GM18951 (cell line): ENCODE data around the gene PSMG4.

Source experiments
- POLR2A ChIP-seq: IDR thresholded peaks from 4 replicates; pipeline ENCODE4 v1.6.1; 2011; ENCODE audit warnings: mild to moderate bottlenecking; ENCODE audit not compliant: insufficient read length, insufficient read depth; ENCODE audit errors: extremely low read depth
- in situ Hi-C: fragments of 300-500 bp; cut with MboI; formaldehyde crosslinking; loops from one replicate; pipeline ENCODE4 v1.12.0; 2022; ENCODE audit warnings: low sequenced_read_pairs, mixed read lengths, inconsistent platforms; ENCODE audit not compliant: unreplicated experiment

PSMG4 gene

DNA sequence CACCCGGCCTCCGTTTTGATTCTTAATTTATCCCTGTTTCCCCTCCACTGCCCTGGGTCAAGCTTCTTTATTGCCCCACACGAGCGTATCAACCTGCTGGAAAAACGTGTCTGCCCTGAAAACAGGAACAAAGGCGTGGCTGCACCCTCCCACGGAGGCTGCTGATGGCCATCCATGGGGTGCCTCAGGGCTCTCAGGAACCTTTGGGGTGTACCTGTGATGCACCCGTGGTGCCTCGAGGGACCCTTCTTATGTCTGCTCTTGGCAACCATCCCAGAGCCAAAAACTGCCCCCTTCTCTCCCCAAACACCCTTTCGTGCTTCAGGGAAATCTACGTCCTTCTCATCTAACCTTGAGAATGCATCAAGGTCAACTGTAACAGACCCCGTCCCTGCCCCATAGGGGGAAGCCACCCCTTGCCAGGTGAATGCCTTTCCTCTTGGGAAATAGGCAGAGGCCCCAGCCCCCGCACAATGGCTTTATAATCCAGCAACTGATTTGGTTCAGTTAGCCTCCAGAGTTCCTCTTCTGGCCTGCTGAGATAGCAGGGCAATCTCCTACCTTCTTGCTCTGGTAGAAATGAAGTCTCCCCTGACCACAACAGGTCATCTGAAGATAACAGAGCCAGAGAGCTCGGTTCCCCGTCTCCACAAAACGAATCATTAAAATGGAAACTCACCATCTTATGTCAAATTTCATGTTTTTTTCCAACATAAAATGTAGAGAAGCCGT, 29.4 kb downstream of the PSMG4 start:
- TF ChIP-seq POLR2A, result no peak
- in situ Hi-C loops, result no loop called here

DNA sequence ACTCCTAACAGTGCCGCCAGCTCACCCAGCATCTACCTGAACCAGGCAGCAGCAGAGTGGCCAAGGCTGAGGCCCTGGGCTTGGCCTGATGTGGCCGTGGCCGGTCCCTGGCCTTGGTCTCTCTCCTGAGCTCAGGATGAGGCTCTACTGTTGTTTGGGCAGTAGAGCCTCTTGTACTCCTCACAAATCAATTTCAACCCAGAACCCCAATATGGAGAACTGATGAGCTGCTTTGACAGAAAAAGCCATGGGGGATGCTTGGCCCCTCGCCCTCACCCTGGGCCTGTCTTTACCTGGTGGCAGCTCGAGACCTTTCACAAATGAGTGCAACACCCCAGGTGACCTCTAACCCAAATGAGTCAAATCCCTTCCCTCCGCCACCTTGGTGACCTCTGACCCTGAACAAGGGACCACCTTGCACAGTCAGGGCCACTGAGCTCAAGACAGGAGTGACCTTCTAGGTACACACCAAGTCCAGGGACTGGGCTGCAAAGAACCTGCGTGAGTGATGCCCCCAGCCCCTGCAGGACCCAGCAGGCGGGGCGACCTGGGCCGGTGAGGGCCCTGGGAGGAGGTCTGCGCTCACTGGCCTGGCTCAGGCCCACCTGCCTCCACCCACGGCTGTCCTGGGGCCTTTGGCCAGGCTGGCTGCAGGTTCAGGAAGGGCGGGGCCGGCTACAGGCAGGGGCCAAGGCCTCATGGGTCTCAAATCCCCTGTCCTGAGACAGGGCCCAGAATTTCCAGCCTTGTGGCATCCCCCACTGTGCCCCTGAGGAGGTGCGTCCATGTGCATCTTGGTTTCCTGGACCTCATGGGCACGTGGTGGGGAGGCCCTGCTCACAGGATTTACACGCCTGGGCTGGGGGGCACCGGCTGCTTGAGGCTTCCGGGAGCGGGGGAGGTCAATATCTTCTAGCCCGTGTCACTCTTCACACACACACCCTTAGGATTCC, 30.2 kb downstream of the PSMG4 start:
- in situ Hi-C loops, result no loop called here
- no peak for TF ChIP-seq POLR2A

DNA sequence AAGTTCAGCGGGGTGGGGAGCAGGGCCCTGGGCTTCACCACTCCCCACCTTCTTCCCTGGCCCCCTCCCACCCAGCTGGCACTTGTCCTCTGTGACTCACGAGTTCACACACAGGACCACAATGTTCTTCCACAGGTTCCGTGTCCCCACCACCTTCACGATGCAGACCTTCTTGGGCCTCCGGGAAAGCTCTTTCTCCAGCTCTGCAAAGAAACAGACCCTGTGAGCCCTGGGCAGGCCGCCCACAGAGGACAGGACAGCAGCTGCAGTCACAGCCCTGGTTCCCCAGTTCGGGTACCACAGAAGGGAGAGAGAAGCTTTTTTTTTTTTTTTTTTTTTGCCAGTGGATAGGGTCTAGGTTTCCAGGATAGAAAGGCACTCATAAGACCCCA, 30.9 kb downstream of the PSMG4 start:
- no peak for TF ChIP-seq POLR2A
- in situ Hi-C loops, result no loop called here

DNA sequence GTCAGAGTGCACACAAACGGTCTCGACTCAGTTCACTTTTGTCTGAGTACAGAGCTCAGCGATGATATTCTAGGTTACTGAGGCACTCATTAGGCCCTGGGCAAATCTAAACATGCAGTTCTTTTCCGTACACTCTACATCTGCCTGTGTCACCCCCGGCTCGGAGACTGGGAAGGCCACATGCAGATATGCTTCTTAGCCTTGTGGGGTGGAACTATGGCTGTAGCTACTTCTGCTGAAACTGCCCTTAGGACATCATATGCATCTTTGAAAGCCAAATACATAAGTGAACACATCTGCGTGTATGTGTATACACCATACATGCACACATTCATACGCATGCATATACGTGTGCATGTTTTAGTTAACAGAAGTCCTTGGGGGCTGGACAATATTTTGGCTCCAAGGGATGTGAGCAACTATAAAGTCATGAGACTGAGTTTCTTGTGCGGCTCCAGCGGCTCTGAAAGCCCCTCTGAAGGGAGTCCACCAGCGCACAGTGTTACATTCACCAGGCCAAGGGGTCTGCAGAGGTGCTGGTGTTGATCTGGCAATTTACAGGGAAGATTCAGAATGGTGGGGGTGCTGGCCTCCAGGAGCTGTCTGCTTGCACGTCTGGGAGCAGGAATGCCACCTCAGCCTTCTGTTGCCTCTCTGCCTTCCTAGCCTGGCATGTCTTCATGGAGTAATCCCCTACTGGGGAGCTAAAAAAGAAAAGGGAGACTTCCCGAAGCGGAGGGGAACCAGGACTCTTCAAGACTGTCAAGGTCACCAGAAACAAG, 31.6 kb downstream of the PSMG4 start:
- in situ Hi-C loops, result no loop called here
- no peak for TF ChIP-seq POLR2A

DNA sequence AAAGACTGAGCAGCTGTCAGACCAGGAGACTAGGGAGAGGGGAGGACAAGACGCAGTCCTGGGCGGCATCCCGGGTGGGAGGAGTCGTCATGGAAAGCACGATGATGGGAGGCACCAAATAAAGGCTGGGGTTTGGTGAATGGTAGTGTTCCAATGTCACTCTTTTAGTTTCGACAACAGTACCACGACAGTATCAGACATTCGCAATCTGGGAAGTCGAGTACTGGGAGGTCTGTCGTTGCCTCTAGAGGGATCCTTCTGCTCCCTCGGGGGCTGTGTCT, 32.1 kb downstream of the PSMG4 start:
- in situ Hi-C loops, result no loop called here
- TF ChIP-seq POLR2A, result no peak

DNA sequence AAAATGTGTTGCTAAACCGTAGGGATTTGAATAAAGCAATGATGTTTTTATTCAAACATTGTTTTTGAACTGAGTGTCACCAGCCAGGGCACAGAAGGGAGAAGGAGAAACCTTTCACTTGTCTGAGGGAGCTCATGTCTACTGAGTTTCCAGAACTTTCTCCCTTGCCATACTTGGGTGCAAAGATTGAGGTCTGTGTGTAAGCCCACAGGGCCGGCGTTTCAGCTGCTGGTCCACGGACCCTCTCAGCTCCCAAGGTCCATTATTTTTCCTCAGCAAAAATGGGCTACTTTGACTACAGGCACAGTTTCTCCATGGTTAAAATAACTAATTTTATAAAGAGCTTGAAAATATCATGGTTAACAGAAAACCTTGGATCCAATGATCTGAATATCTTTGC, 32.6 kb downstream of the PSMG4 start:
- TF ChIP-seq POLR2A, result no peak
- in situ Hi-C loops, result no loop called here

DNA sequence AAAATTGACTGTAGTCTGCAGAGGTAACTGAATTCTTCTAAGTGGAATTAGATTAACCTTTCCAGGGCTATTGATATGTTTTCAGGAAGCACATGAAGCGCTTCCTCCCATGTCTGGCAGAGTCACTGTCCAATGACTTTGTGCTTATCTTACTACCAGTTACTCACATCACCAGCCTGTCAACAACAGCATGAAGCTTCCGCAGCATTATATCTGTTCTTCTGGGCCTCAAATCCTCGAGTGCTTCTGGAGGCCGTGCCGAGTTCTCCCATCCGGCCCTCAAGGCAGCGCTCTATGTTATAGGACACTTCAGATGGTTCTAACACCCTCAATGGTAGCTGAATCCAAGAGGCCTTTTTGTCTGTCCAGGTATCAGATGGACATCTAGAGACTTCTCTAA, 33.2 kb downstream of the PSMG4 start:
- TF ChIP-seq POLR2A, result no peak

DNA sequence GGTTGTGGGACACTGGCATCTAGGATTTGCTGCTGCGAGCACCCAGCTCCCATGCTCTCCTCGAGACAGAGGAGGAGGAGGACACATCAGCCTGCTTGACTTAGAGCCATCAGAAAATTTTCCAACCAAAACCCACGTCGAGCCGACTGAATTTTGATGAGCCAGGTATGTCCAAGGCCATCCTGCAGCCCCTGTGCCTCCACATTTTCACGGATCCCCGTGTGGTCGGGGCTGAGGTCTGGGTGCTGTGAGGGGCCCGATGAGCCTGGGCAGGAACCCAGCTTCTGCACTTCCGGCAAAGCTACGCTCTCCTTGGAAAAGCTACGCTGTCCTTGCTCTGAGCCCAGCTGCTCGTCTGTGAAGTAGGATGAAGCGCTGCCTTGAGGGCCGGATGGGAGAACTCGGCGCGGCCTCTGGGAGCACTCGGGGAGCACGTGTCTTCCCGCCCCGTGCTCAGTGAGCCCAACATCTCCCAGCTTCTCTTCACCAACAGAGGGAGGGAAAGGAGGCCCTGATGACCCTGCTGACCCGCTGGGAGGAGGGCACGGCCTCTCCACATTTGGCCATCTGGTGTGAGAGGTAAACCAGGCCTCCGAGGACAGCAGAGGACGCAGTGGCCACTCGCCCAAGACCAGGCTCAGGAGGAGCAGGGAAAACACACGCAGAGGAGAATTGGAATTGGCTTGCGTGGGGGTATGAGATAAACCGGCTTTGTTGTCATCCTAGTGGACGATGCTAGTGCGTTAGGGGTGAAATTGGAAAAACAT, 33.9 kb downstream of the PSMG4 start:
- no peak for TF ChIP-seq POLR2A
- in situ Hi-C loops, result no loop called here

More for the DNA sequence above, 33.2 kb downstream of the PSMG4 start:
- in situ Hi-C loops, result no loop called here

DNA sequence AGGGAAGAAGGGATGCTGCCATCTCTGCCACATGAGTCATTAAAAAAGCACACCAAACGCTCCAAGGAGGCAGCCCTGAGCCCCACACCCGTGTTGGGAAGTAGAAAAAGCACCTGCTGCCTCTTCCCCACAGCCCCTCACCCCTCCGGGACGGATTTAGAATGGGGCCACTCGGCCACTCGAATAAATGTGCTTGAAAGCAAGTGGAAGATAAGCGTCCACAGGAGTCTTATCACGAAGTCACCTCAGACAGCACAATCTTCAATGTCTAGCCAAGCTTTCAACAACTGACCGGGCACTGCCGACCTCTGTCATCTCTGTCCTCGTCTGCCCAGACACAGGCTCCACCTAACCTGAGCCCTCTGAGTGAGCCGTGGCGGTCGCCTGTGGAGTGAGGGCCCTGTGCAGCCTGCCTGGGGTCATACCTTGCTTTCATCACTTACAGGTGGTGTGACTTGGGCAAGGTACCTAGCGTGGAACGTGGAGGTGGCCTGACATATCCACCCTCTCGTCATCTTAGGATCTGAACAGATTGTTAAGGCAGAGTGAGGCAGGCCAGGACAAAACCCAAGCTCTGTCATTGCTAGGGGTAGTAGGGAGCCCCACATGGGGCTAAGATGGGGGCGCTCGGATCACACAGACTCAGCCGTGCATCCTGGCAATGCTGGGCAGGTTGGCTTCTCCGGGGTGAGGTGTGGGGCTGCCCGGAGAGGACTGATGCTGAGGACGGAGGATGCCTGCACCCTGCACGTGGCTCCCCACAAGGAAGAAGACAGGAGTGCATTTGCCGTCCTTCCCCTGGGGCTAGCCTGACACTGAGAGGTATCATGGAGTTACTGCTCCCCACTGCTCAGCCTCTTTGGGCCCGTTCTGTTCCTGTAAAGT, 34.8 kb downstream of the PSMG4 start:
- in situ Hi-C loops, result no loop called here
- TF ChIP-seq POLR2A, result no peak

DNA sequence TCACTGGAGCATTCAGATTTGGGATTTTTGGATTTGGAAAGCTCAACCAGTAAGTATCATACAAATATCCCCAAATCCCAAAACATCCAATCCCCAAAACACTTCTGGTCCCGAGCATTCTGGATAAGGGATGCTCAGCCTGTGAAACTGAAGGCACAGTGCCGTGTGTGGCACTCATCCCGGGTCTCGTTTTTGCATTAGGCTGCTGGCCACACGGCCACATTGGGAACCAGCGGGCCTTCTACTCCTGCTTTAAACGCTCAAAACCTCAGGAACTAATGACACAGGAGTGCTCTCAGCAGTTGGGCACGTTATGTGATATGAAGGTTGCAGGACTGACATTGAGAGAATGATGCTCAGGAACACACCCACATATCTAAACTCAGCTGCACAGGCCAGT, 35.6 kb downstream of the PSMG4 start:
- in situ Hi-C loops, result no loop called here
- no peak for TF ChIP-seq POLR2A

DNA sequence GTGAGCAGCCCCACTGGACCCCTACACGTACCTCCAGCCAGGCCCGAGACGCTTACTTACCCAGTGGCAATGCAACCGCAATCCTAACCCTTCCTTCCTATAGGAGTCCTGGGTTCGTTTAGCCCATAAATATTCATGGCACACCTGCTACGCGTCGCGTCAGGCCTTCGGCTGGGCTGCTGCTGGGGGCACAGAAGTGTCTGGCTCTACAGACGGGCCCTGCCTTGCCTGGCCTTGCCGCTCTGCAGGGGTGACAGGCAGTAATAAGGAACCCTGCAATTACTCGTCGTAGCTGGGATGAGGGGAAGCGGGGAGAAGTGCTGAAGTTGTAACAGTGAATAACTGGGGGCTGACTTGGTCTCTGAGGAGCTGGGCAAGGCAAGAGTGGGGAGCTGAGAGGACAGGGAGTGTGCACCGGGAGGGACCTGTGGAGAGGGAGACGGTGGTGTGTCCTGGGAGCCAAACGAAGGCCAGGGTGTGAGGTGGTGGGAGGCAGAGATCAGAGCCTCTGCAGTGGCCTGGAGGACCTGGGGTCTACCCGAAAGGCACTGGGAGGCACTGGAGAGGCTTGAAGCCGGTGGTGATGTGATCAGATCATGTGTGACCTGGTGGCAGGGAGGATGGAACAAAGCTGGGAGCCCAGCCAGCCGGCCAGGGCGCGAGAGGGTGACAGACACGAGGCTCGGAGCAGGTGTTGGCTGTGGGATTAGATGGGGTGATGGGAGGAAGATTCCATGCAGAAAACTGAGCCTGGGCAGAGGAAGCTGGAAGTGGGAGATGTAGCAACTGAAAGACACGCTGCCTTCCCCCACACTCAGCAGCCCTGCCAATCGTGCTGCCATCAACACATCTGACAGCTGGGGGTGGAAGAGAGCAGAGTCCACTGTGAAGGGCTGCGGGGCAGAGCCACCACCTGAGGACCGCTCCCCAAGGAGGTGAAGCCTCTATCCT, 36.4 kb downstream of the PSMG4 start:
- no peak for TF ChIP-seq POLR2A
- in situ Hi-C loops, result no loop called here

DNA sequence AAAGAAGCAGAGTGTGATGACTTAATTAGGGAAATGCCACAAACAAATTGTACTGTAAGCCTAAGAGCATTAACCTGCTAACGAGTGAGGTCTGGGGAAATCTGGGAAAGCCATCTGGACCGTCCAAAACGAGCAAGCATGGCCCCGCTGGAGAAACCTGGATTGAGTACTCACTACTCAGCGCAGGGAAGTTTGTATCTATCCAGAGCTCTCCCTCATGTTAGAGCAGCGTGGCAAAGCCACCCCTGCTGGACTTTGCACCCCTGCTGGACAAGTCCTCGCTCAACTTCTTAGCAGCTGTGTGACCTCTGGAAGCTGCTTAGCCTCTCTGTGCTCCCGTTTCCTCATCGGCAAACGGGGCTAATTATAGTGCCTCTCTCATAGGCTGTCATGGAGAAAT, 37.3 kb downstream of the PSMG4 start:
- TF ChIP-seq POLR2A, result no peak
- in situ Hi-C loops, result no loop called here
